HCT116 (cell line): ENCODE data around the gene FAM168A. TPM values are rescaled to one million over a fixed set of nuclear protein-coding genes. Genes with fewer than 3 reads are reported as not detected.

Source experiments
- ATAC-seq: fragments of 200-7000 bp; cut with Tn5 transposase; 2 replicates; pipeline ENCODE4 v1.9.1; 2020; ENCODE audit warnings: mild to moderate bottlenecking, moderate library complexity
- BruUV-seq: library from RNA; stranded (reverse); fragments of 400-500 nt; replicated peaks from 2 replicates; lab custom pipeline; 2021; lab: Mats Ljungman, UMichigan
- CTCF ChIA-PET: fragments of 300-600 bp; sonication (Branson Sonifier 250); formaldehyde crosslinking; loops from one replicate; lab custom pipeline; 2021; ENCODE audit warnings: antibody characterized with exemption; lab: Charles Lee
- POLR2A ChIA-PET: fragments of 300-600, 350-600 bp; sonication (Branson Sonifier 250); formaldehyde crosslinking; loops from one replicate; lab custom pipeline; 2021; ENCODE audit warnings: antibody characterized with exemption; lab: Charles Lee
- RAD21 ChIA-PET, 2 experiments: fragments of 300-600 bp; sonication (Branson Sonifier 250); formaldehyde crosslinking; loops; one replicate each; lab custom pipeline; 2023; ENCODE audit warnings: low total read pairs in 2 of 2; ENCODE audit not compliant: uncharacterized antibody in 2 of 2, unreplicated experiment in 2 of 2, low non-redundant PET in 1 of 2; lab: Charles Lee
- DNase-seq: peaks from one replicate; pipeline ENCODE4 v3.0.0-alpha.2; 2010; ENCODE audit warnings: low read depth, low spot score
- H2AFZ ChIP-seq: fragments of 200-600 bp; shearing (Covaris generic), sonication (generic); 2 replicates; pipeline ENCODE4 v1.6.1; 2017; ENCODE audit warnings: low read depth, mixed run types, mixed read lengths, antibody characterized with exemption, low read length; ENCODE audit not compliant: poor library complexity, severe bottlenecking
- H3K27ac ChIP-seq: 2 replicates; pipeline ENCODE4 v1.5.1; 2012; ENCODE audit warnings: low read depth, low read length
- H3K27me3 ChIP-seq: fragments of 200-600 bp; sonication (generic); 2 replicates; pipeline ENCODE4 v1.6.1; 2016; ENCODE audit warnings: mixed run types, low read length, mixed read lengths; ENCODE audit not compliant: insufficient read depth
- H3K36me3 ChIP-seq, 2 experiments: fragments of 200-500 bp in 1 of 2; fragments of 200-600 bp in 1 of 2; sonication (Bioruptor generic) in 1 of 2; sonication (generic) in 1 of 2; 2 replicates each; pipeline versions ENCODE4 v1.5.1 to v1.6.1; 2014 to 2016; ENCODE audit warnings: low read length in 2 of 2, inconsistent platforms in 1 of 2, mixed read lengths in 1 of 2, mixed run types in 1 of 2; ENCODE audit not compliant: insufficient read depth in 2 of 2, control insufficient read depth in 1 of 2
- H3K4me1 ChIP-seq, 2 experiments: fragments of 200-600 bp in 1 of 2; sonication (generic) in 1 of 2; 2 replicates each; pipeline versions ENCODE4 v1.5.1 to v1.6.1; 2012 to 2017; ENCODE audit warnings: low read length in 2 of 2, inconsistent platforms in 1 of 2, mild to moderate bottlenecking in 1 of 2, mixed read lengths in 1 of 2, mixed run types in 1 of 2, moderate library complexity in 1 of 2; ENCODE audit not compliant: insufficient read depth in 2 of 2, control insufficient read depth in 1 of 2
- H3K4me2 ChIP-seq: fragments of 200-600 bp; sonication (generic); 2 replicates; pipeline ENCODE4 v1.6.1; 2017; ENCODE audit warnings: mixed run types, low read length, mixed read lengths
- H3K4me3 ChIP-seq, 2 experiments: fragments of 200-600 bp in 1 of 2; sonication (generic) in 1 of 2; replicated peaks in 1 of 2; 2 replicates each; pipeline ENCODE4 v1.5.1; 2011 to 2016; ENCODE audit warnings: low read length in 2 of 2, control low read depth in 1 of 2, low read depth in 1 of 2, mild to moderate bottlenecking in 1 of 2, mixed read lengths in 1 of 2, mixed run types in 1 of 2
- H3K79me2 ChIP-seq: fragments of 200-600 bp; sonication (generic); 2 replicates; pipeline ENCODE4 v1.6.1; 2017; ENCODE audit warnings: mild to moderate bottlenecking, mixed run types, low read length, moderate library complexity, mixed read lengths; ENCODE audit not compliant: insufficient read depth
- H3K9ac ChIP-seq: fragments of 200-600 bp; sonication (generic); 2 replicates; pipeline ENCODE4 v1.6.1; 2016; ENCODE audit warnings: low read length, mixed read lengths
- H3K9me2 ChIP-seq: fragments of 200-600 bp; sonication (generic), shearing (Covaris generic); 2 replicates; pipeline ENCODE4 v1.6.1; 2017; ENCODE audit warnings: mixed run types, mild to moderate bottlenecking, moderate library complexity; ENCODE audit not compliant: insufficient read depth
- H3K9me3 ChIP-seq, 2 experiments: fragments of 200-500 bp in 1 of 2; fragments of 200-600 bp in 1 of 2; sonication (Bioruptor generic) in 1 of 2; sonication (generic) in 1 of 2; 2 replicates each; pipeline ENCODE4 v1.6.1; 2014 to 2017; ENCODE audit warnings: low read length in 2 of 2, mixed read lengths in 2 of 2, inconsistent platforms in 1 of 2, low read depth in 1 of 2, mild to moderate bottlenecking in 1 of 2, mixed run types in 1 of 2, moderate library complexity in 1 of 2; ENCODE audit not compliant: control insufficient read depth in 1 of 2, insufficient read depth in 1 of 2
- H4K20me1 ChIP-seq: fragments of 200-600 bp; sonication (generic), shearing (Covaris generic); 2 replicates; pipeline ENCODE4 v1.6.1; 2017; ENCODE audit warnings: mixed run types, mild to moderate bottlenecking, moderate library complexity; ENCODE audit not compliant: insufficient read depth
- ATF3 ChIP-seq: IDR thresholded peaks from 2 replicates; pipeline ENCODE4 v1.6.1; 2012
- CBX3 ChIP-seq: IDR thresholded peaks from 2 replicates; pipeline ENCODE4 v1.6.1; 2012; ENCODE audit warnings: low read depth
- CTCF ChIP-seq, 3 experiments: fragments of 200-600 bp in 1 of 3; sonication (generic) in 1 of 3; IDR thresholded peaks in 2 of 3; conservative IDR thresholded peaks in 1 of 3; 2 replicates each; pipeline ENCODE4 v1.5.1; 2012 to 2017; ENCODE audit warnings: low read depth in 2 of 3, low read length in 2 of 3, antibody characterized with exemption in 1 of 3, borderline replicate concordance in 1 of 3, control low read depth in 1 of 3, mild to moderate bottlenecking in 1 of 3, mixed read lengths in 1 of 3, mixed run types in 1 of 3, moderate library complexity in 1 of 3; ENCODE audit not compliant: insufficient read depth in 1 of 3
- EGR1 ChIP-seq: IDR thresholded peaks from 2 replicates; pipeline ENCODE4 v1.6.1; 2012; ENCODE audit warnings: low read depth
- ELF1 ChIP-seq: IDR thresholded peaks from 2 replicates; pipeline ENCODE4 v1.6.1; 2012; ENCODE audit warnings: low read depth, borderline replicate concordance
- EZH2 ChIP-seq: fragments of 200-600 bp; sonication (generic); IDR thresholded peaks from 2 replicates; pipeline ENCODE4 v1.6.1; 2017; ENCODE audit warnings: antibody characterized with exemption, mixed run types
- FOSL1 ChIP-seq: IDR thresholded peaks from 2 replicates; pipeline ENCODE4 v1.6.1; 2012; ENCODE audit warnings: low read depth
- MAX ChIP-seq: IDR thresholded peaks from 2 replicates; pipeline ENCODE4 v1.6.1; 2012
- POLR2A ChIP-seq: IDR thresholded peaks from 2 replicates; pipeline ENCODE4 v1.7.0; 2011; ENCODE audit warnings: borderline replicate concordance; ENCODE audit not compliant: insufficient read depth, insufficient read length; ENCODE audit errors: extremely low read depth
- POLR2AphosphoS5 ChIP-seq: IDR thresholded peaks from 2 replicates; pipeline ENCODE4 v1.6.1; 2011; ENCODE audit warnings: mild to moderate bottlenecking, low read depth, low read length, moderate library complexity
- RAD21 ChIP-seq: IDR thresholded peaks from 2 replicates; pipeline ENCODE4 v1.6.1; 2012; ENCODE audit warnings: low read depth, mild to moderate bottlenecking
- SP1 ChIP-seq: IDR thresholded peaks from 2 replicates; pipeline ENCODE4 v1.6.1; 2012; ENCODE audit warnings: low read depth
- SRF ChIP-seq: IDR thresholded peaks from 2 replicates; pipeline ENCODE4 v1.6.1; 2012; ENCODE audit warnings: low read depth
- ZNF274 ChIP-seq: fragments of 200-500 bp; sonication (Bioruptor generic); IDR thresholded peaks from 2 replicates; pipeline ENCODE4 v1.6.1; 2014; ENCODE audit warnings: mild to moderate bottlenecking, low read depth, low read length, inconsistent platforms
- intact Hi-C: fragments of 100-400 bp; cut with micrococcal nuclease; formaldehyde crosslinking; loops from 2 replicates; pipeline ENCODE4 v1.10.0; 2022
- total RNA-seq: library from RNA; stranded (reverse); gene quantifications from one replicate; pipeline ENCODE4 v1.2.1, GENCODE V29; 2021; ENCODE audit not compliant: unreplicated experiment
- TF ChIP-seq, protein P1 (sequence below): IDR thresholded peaks from 2 replicates; pipeline ENCODE4 v1.6.1; 2012; ENCODE audit warnings: low read depth

The FAM168A gene
- total RNA-seq, 1 experiment from 2014 or later: 31.5 TPM

DNA sequence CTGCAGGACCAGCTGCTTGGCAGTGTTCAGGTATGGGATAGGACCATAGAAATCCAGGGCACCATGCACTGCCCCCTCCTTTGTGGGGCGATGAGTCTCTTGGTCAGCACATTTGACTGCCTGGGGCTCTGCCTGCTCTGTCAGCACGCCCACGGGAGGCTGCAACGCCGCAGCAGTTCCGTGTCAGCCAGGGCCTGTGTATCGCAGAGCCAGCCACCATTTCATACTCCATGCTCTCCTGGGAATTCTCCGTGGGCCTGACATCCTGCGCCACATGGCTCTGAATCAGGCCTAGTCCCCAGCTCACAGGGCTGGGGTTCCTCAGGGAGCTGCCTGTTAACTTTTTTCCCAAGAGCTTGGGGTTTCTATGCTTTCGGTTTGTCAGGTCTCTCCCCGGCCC, 238.6 kb downstream of the FAM168A start (continued):
- TF ChIP-seq, protein P1, sequence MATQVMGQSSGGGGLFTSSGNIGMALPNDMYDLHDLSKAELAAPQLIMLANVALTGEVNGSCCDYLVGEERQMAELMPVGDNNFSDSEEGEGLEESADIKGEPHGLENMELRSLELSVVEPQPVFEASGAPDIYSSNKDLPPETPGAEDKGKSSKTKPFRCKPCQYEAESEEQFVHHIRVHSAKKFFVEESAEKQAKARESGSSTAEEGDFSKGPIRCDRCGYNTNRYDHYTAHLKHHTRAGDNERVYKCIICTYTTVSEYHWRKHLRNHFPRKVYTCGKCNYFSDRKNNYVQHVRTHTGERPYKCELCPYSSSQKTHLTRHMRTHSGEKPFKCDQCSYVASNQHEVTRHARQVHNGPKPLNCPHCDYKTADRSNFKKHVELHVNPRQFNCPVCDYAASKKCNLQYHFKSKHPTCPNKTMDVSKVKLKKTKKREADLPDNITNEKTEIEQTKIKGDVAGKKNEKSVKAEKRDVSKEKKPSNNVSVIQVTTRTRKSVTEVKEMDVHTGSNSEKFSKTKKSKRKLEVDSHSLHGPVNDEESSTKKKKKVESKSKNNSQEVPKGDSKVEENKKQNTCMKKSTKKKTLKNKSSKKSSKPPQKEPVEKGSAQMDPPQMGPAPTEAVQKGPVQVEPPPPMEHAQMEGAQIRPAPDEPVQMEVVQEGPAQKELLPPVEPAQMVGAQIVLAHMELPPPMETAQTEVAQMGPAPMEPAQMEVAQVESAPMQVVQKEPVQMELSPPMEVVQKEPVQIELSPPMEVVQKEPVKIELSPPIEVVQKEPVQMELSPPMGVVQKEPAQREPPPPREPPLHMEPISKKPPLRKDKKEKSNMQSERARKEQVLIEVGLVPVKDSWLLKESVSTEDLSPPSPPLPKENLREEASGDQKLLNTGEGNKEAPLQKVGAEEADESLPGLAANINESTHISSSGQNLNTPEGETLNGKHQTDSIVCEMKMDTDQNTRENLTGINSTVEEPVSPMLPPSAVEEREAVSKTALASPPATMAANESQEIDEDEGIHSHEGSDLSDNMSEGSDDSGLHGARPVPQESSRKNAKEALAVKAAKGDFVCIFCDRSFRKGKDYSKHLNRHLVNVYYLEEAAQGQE: no peak
- no peak for TF ChIP-seq SRF

DNA sequence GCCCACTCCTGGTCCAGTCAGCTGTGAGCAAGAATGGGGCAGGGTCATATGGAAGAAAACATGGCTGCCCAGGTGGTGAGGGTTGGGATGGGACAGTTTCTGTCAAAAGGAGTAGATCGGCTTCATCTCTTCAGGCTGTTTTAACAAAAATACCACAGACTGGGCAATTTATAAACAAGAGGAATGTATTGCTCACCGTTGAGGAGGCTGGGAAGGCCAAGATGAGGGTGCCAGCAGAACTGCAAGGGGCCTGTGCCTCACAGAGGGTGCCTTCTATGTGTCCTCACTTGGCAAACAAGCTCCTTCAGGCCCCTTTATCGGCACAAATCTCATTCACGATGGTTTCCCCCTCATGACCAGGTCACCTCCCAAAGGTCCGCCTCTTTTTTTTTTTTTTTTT, 239.8 kb downstream of the FAM168A start:
- peaks cover 0 to 14% of the 10 kb centered on the region in 2 experiments; a peak in 1 of 4 replicates for H3K4me1 ChIP-seq
- BruUV-seq: no TSS peak
- no peaks in the 10 kb centered on the region for H3K79me2 ChIP-seq
- H2AFZ ChIP-seq: no peak overlapping the region
- ChIA-PET CTCF (interaction anchor here (0.6 to 1.3 kb wide), 2 partner anchors 23 to 51 kb away, joined by 3 to 4 read pairs; no protein-coding TSS in a partner anchor), RAD21 (no interaction called here), POLR2A (no interaction called here)
- ATAC-seq: no peak
- intact Hi-C loops: no loop called here
- H3K4me3 ChIP-seq: no peak overlapping the region
- H3K27ac ChIP-seq: no peak overlapping the region
- H3K36me3 ChIP-seq: no peaks in the 10 kb centered on the region; a peak in 1 of 4 replicates
- no peaks in the 10 kb centered on the region for H3K27me3 ChIP-seq
- no peaks in the 10 kb centered on the region for H3K9me3 ChIP-seq
- H4K20me1 ChIP-seq: no peaks in the 10 kb centered on the region
- H3K9ac ChIP-seq: no peak overlapping the region
- H3K4me2 ChIP-seq: no peak overlapping the region
- DNase-seq: no peak
- H3K9me2 ChIP-seq: no peaks in the 10 kb centered on the region
- TF ChIP-seq, protein P1: no peak
- TF ChIP-seq POLR2AphosphoS5: no peak
- no peak for TF ChIP-seq MAX
- TF ChIP-seq EZH2: no peak
- TF ChIP-seq ZNF274: no peak
- no peak for TF ChIP-seq RAD21
- no peak for TF ChIP-seq POLR2A
- no peak for TF ChIP-seq ELF1
- TF ChIP-seq EGR1: no peak
- TF ChIP-seq FOSL1: no peak
- TF ChIP-seq ATF3: no peak
- TF ChIP-seq CTCF (IDR thresholded peaks at IDR 0.05 in 2 of 3, conservative IDR thresholded peaks at IDR 0.05 in 1 of 3; ENCODE audit: borderline replicate concordance in 1 of 3, insufficient read depth in 1 of 3, low read depth in 2 of 3, low read length in 2 of 3): no peak
- no peak for TF ChIP-seq SP1
- no peak for TF ChIP-seq SRF
- no peak for TF ChIP-seq CBX3
